ENCODE results near the gene TRIM47.

The TRIM47 gene, protein sequence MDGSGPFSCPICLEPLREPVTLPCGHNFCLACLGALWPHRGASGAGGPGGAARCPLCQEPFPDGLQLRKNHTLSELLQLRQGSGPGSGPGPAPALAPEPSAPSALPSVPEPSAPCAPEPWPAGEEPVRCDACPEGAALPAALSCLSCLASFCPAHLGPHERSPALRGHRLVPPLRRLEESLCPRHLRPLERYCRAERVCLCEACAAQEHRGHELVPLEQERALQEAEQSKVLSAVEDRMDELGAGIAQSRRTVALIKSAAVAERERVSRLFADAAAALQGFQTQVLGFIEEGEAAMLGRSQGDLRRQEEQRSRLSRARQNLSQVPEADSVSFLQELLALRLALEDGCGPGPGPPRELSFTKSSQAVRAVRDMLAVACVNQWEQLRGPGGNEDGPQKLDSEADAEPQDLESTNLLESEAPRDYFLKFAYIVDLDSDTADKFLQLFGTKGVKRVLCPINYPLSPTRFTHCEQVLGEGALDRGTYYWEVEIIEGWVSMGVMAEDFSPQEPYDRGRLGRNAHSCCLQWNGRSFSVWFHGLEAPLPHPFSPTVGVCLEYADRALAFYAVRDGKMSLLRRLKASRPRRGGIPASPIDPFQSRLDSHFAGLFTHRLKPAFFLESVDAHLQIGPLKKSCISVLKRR
- total RNA-seq: 3.2 to 10.2 (median 5.6) reads per million in 4 experiments

DNA sequence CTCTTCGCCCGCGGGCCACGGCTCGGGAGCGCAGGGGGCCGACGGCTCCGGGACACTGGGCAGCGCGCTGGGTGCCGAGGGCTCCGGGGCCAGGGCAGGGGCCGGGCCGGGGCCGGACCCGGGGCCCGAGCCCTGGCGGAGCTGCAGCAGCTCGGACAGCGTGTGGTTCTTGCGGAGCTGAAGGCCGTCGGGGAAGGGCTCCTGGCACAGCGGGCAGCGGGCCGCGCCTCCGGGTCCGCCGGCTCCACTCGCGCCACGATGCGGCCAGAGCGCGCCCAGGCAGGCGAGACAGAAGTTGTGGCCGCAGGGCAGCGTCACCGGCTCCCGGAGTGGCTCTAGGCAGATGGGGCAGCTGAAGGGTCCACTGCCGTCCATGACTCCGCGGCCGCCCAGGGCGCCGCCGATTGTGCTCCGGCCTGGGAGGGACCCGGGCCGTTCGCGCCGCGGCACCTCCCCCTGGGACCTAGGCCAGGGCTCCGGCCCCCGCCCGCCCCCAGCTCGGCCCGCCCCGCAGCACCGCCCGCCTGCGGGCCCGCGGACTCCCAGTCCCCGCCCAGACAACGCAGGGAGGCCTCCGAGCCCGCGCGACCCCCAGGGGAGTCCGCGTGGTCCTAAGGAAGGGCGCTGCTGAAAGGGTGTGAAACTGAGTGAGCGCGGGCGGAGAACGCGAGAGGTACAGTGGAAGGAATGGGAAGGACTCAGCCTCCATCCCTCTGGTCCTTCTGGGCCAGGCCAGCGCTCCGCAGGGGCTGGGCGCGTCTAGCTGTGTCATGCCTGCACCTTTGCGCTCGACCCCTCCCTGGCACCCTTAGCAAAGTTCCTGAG lies at the start of gene TRIM47:
TRIM47 (minus strand) TSS at position 408 of the 825 bp plus-strand sequence; CDS start at position 375, 33 bp downstream.
- DNase-seq: no peak

DNA sequence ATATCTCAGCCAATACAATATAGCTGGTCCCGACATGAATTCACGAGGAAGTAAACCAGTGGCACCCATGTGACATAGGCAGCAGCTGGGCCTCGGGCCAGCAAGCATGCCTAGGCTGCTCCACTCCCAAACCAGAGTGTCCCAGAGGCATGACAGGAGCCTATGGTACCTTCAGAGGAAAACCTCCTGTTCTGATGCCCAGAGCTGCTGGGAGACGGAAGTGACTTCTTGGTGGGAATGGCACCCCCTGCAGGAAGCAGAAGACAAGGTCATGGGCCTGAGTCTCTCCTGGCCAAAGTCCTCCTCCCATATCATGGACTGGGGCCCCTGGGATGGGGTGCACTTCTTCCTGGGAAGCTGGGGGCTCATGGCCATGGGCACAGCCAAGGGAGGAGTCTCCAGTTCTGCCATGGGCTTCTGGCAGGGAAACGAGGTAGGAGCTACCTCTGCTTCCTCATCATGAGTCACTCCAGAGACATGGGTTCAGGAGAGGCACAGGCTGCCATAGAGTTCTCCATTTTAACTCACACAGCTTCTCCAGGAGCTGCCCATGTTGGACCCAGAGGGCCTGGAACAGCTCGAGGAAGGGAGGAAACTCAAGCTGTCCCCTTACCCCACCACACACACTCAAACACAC lies 49.0 kb upstream of the TRIM47 start:
- DNase-seq: no peak

DNA sequence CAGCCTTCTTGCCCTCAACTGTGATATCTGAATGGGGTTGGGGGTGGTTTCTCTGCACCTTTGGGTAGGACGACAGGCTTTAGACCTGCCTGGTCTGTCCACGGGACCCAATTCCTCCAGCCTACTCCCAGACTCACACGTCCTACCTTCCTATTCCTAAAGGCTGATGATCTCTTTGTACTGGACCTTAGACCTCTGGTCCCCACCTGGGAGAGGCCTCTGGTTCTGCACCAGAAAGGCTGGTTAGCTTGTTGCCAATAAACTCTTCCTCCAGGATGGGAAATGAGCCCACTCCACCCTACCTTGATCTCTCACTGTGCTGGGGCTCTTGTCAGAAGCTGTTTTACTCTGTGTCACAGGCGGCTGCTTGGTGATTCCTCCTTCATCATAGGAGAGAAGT lies 48.1 kb upstream of the TRIM47 start:
- no peak for DNase-seq

DNA sequence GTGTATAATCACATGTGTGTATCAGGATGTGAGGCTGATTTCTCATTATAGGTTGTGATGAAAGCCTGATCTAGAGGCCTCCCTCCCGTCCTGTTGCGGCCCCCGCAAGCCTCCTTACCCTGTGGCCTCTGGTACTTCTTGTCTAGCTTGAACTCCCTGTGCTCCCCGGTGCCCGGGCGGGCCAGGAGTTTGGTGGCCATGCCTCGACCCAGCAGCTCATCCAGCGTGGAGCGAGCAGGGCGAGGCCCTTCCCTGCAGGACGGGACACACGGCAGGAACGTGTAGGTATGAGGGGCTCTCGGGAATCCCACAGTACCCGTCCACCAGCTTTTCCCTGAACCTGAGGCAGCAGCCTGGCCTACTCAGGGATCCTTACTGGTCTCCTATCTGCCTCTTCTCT lies 47.5 kb upstream of the TRIM47 start:
- DNase-seq: no peak

DNA sequence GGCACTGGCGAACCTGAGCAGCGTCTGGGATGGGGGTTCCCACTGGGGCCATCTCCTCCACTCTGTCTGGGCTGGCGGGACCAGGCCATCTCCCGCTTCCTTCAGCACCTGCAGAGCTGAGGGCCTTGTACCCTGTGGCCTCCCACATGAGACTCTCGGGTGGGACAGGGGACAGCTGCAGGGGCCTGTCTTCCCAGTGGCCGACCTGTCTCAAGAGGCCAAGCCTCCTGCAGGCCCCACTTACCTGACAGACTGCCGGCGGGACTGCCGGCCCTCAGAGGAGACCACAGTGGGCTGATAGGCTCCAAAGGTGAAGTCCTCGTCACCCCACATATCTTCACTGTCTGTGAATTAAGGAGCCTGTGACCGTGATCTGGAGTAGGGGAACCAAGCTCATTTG lies 46.7 kb upstream of the TRIM47 start:
- no peak for DNase-seq

DNA sequence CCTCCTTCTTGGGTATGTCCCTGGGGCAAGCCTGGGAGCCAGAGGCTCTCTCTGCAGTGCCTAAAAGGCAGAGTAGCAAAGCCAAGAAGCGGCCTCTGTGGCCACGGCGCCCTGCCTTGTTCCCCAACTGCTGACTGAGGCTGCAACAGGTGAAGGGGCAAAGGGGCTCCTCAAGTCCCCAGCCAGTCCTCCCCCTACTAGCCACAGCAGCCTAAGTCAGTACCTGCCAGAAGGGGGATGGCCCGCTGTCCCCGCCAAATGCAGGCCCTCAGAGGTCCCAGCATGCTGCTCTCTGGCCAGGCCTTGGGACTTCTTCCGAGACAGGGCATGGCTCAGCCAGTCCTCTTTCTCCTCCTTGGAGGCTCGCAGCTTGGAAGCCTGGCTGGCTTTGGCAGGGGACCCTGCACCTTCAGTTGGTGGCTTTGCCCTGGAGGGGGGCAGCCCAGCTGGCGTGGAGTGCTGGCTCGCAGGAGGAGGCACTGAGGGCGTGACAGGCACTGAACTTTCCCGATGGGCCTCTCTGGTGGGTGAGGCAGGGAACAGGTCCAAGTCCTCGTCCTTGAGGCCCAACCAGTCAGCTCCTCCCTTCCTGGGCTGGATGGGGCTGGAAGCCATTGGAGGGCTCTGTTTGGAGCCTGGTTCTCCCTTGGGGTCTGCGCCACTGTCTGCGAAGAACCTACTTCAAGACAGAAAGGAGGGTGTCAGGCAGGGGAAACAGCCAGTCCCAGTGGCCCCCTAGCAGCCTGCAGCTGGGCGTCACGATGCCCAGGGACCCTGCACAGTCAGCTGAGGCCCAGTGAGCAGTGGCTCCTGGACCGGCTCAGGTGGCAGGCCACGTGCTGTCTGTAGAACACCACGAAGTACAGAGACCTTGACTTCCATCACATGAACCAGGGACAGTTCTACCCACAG lies 44.8 kb upstream of the TRIM47 start:
- DNase-seq: no peak

DNA sequence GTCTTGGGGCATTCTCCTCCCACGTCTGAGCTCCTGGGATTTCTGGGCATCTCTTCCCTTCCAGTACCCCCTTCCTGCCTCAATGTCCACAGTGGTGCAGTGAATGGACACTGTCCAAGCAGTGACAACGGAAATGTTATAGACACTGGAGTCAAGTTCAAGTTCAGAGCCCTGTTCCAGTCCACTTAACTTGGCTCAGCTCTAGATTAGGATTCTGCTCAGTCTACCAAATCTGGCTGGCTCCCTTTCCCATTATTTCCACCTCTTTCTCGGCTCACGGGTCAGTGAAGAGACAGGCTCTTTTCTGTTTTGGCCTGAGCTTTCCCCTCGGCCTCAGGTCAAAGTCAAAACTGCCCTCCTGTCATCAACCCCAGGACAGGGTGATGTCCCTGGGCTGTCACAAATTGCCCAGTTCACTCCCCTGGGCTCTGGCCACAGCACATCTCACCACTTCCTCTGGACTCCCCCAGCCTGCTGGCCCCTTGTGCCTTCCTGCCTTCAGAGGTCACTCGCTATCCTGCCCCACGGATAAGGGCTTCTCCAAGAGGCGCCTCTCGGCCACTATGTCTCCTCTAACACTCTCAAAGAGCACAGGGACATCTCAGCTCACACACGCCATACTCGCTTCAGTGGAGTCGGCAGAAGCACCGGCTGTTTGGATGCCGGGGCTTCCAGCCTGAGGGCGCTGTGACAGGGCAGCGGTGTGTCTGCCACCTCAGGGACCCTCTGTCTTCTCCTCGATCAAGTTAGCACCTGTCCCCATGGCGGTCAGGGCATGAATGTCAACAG lies 44.0 kb upstream of the TRIM47 start:
- DNase-seq: no peak

DNA sequence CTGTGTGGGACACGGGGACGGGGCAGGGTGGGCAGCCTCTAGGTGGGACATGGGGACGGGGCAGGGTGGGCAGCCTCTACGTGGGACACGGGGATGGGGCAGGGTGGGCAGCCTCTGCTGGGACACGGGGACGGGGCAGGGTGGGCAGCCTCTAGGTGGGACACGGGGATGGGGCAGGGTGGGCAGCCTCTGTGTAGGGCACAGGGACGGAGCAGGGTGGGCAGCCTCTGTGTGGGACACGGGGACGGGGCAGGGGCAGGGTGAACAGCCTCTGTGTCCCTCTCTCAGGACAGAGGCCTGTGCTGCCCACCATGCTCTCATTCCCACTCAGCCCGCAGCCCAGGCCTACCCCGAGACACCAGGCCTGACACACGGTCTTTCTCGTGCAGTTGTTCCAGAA lies 43.2 kb upstream of the TRIM47 start:
- DNase-seq: no peak

DNA sequence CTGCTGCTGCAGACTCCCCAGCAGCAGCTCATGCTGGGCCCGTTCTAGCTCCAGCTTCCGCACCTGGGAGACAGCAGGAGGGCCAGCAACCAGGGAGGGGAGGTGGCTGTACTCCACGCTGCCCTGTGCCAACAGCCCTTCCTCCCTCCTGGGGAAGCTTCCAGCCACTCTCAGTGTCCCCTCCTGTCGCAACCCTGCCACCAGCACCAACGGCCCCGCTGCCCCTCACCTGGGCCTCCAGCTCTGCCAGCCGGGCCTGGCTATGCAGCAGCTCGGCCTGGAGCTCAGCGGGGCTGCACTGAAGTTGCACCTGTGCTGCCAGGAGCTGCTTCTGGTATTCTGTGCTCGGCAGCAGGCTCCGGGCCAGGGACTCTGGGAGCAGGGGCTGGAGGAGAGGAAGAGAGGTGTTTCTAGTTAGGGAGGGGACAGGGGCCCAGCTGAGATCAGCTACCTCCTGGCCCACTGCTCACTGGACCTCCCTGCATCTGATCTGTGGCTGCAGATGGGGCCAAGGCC lies 41.7 kb upstream of the TRIM47 start:
- DNase-seq: no peak

DNA sequence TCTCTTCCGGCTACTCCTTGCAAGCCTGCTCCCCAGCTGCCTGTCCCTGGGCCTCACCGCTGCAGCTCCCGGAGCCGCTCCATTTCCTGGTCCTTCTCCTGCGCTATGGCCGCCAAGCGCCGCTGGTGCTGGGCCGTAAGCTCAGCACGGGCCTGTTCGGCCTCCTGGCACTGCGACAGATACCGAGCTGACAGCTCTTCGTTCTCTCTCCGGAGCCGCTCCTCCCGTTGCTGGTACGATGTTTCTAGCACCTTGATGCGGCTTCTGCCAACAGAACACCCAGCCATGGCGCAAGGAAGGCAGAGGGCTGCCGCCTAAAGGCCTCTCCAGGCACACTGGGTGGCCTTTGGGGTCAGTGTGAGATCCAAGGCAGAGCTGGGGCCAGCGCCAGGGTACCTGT lies 41.2 kb upstream of the TRIM47 start:
- DNase-seq: no peak

DNA sequence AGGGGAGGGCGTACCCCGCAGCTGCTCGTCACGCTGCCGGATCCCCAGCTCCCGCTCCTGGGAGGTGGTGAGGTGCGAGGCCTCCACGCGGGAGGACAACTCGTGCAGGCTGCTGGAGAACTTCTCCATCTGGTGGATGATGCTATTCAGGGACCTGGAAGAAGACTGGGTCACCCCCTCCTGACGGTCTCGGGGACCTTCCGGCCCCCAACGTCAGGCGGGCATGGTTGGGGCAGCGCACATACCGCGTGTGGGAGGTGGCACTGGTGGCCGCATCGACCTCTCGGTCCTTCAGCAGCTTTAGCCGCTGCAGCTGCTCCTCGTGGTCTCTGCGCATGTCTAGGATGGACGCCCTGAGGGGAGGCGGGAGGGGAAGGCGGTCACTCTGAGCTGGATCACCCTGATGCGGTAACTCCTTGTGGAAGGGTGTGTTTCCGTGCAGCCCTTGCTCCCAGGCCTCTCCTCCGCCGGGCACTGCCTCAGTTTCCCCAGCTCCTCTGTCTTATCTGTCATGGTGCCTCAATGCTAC lies 39.6 kb upstream of the TRIM47 start:
- no peak for DNase-seq

DNA sequence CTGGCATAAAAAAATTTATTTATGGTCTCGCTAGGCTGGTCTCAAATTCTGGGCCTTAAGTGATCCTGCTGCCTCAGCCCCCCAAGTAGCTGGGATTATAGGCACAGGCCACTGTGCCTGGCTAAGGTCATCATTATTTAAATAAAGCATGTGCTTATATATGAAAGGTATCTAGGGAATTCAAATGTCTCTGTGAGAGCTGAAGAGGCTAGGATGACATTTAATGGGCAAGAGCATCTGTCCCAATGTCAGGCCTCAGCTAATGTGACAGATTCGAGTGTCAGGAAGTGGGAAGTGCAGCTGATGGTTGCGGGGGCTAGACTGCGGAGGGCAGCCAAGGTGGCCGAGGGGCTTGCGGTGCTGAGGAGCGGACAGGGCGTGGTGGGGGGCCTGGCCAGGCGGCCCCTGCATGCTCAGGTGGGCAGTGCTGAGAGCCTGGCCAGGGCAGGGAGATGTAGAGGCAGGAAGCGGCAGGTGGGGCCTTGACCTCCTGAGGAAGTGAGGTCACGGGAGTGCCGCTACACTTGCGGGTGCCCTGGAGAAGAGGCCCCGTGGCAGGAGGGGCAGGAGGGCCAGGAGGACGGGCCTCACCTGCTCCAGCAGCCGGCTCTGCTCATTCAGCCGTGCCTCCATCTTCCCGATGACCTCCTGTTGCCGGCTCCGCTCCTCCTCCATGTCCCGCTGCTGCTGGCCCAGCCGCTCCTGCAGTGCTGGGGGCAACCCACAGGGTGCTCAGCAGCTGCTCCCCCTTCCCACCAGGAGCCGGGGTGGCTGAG lies 38.9 kb upstream of the TRIM47 start:
- DNase-seq: no peak

DNA sequence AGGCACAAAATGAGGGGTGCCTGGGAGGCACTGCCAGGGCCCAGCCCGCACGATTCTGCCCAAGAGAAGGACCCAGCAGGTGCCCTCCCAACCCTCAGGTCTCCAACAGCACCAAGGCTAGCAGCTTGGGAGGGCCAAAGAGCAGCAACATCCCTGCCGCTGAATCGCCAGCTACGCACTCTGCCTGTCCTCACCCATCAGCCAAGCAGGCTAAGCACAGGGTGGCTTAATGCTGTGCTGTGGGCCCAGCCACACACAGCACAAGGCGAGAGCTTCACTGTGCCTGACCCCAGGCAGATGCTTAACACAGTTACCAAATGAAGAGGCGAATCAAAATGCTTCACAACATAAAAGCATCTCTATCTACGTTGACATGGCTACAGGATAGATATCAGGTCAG lies 36.9 kb upstream of the TRIM47 start:
- DNase-seq: no peak

DNA sequence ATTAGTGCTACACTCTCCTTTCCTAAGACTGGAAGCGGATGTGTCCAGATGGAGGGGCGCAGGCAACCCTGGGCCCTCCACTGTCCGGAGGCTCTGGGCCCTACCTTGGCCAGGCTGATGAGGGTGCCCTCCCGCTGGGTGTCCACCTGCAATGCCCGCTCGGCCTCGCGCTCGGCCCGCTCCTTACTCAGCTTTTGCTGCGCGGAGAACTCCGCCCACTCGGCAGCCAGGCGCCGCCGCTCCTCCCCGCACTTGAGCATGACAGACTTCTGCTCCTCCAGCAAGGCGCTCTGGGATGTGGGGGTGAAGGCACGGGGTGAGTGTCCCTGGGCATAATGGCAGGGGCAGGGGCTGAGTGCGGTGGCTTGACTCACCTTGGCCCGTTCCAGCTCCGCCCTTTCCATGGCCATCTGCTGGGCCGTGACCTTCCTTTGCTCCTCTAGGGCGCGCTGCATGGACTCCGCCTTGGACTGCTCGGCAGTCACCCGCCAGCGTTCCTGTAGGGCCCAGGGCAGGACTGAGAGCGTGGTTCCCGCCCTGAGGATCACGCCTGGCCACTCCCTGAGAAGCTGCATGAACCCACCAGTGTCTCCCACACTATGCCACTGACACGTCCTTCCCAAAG lies 36.4 kb upstream of the TRIM47 start:
- DNase-seq: no peak

DNA sequence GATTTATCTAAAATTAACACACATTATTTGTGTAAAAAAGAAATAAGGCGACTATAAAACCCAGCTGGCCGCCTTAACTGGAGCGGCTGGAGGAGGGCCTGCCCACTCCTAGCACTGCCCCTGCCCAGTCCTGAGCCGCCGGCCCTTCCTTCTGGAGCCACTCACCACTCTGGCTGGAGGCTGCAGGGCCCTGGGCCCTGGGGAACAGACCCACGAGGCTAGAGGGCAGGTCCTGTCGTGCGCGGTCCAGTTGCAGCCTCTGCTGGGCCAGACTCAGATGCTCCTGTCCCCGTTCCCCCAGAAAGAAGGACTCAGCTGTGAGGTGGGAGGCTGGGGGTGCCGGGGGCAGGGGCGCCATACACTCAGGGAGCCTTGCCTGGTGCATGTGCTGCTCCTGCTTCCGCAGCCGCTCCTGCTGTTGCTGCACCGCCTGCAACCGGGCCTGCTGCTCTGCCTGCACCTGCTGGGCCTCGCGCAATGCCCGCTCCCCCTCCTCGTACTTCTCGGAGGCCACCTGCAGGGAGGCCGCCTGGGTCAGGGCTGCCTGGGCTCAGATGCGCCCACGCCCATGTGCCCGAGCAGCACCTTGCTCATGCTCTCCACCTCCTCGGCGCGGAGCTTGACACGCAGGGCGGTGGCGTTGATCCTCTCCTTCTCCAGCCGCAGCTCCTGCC lies 35.3 kb upstream of the TRIM47 start:
- no peak for DNase-seq

DNA sequence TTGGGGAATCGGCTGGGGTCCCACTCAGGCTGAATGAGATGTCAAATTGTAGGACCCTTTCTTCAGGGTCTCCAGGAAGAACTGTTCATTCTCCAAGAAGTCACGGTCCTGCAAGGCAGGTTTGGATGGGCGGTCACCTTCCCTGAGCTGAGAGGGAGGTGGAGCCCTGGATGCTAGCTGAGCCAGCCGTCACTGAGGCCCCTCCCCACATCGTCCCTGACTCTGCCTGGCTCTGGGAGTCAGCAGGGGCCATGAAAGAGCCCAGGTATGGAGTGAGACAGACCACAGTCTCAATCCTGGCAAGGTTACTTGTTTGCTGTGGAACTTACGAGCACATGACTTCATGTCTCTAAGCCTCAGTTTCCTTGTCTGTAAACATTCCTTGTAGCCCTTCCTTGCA lies 32.3 kb upstream of the TRIM47 start:
- no peak for DNase-seq

DNA sequence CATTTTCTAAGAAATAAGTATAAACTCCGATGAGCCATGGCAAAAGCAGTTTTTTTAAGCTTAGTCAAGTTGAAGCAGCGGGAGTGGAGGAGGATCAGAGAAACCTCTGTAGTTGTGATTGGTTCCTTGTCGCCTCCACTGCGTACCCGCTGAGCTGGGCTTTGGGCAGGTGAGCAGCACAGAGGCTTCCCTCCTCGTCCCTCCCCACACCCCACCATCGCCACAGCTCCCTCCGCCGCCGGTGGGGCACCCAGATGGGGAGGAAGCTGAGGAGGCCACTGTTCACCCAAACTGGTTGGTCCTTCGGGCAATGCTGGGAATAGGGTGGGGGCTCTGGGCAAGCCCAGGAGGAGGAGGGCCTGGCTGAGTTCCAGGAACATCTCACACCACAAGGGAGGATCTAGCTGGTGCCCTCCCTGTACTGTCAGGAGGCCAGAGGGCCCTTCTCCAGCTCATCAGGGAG lies 31.5 kb upstream of the TRIM47 start:
- no peak for DNase-seq

DNA sequence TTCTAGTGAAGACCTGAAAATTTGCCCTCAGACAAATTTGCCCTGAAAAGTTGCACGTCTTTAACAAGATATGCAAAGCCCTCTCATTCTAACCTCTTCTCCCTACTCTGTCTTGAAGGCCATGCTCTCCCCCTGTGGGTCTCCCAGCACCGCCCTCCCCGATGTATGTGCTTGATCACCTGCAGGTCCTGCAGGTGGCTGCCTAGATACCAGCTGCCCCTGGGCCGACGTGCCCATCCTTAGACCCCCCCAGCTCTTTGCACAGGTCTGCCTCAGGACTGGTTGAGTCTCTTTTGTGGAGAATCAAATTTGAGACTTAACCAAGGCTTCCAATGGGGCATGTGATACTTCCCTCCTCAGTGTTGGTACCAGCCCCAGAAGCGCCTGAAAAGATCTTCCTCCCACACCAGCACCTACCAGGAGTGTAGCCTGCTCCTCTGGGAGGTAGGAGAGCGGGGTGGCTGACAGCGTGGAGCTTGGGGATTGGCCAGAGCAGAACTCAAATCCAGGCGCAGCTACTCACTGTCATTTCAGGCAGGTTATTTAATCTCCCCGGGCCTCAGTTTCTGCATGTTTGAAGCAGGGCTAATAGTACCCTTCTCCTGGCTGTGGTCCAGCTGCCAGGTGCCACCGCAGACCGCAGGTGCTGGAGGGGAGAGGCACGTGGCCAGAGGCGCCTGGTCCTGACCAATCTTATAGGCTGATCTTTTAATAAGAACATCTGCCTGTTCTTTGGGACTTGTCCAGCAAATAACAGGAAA lies 30.9 kb upstream of the TRIM47 start:
- no peak for DNase-seq
